ENCODE results near the gene LSM14B.

The LSM14B gene

DNA sequence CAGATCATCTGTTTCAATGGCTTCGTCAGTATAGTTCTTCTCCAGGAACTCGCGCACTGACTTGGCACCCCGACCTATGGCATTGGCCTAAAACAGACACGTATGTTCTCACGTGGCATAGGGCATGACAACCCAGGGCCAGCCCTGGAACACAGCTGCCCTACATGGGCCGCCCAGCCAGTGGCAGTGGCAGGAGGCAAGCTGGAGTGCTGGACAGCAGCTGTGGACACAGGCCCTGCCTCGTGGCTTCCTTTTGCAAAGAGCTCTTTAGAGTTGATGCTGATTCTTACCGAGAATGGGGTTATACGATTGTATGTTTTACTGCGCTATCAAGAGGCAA, 15.9 kb downstream of the LSM14B start:
- no peak overlapping the region for H3K27ac ChIP-seq (ENCODE audit: low read depth in 2 of 2, low read length in 2 of 2)
- H3K9me3 ChIP-seq (ENCODE audit: control insufficient read depth in 2 of 2, low read length in 2 of 2) = no peaks in the 10 kb centered on the region
- peaks cover 11 to 16% of the 10 kb centered on the region in 2 donors for H3K4me1 ChIP-seq (ENCODE audit: control insufficient read depth in 2 of 2, insufficient read depth in 2 of 2, low read length in 2 of 2)
- H3K4me3 ChIP-seq (ENCODE audit: low read length in 2 of 2) = no peak overlapping the region
- no peaks in the 10 kb centered on the region for H3K27me3 ChIP-seq (ENCODE audit: control insufficient read depth in 2 of 2, insufficient read depth in 2 of 2, low read length in 2 of 2)
- H3K36me3 ChIP-seq (ENCODE audit: control insufficient read depth in 2 of 2, insufficient read depth in 2 of 2, low read length in 2 of 2) = peaks cover 63 to 73% of the 10 kb centered on the region in 2 donors
- H3K9ac ChIP-seq (ENCODE audit: low read depth in 1 of 2, low read length in 2 of 2) = no peak overlapping the region

DNA sequence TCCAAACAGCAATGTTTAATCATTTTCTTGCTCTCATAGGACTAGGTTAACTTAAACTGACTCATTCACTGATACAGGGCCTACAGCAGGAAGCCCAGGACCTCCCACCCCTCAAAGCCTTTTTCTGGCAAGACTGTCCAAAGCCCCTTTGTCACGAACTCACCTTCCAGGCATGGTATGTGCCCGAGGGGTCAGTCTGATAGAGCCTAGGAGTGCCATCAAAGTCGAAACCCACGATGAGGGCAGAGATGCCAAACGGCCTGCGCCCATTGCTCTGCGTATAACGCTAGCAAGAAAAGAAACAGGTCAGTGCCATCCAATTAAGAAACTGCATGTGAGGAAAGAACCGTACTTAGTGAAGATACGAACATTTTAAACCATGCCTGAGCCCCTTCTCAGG, 16.6 kb downstream of the LSM14B start:
- no peaks in the 10 kb centered on the region for H3K27me3 ChIP-seq (ENCODE audit: control insufficient read depth in 2 of 2, insufficient read depth in 2 of 2, low read length in 2 of 2)

DNA sequence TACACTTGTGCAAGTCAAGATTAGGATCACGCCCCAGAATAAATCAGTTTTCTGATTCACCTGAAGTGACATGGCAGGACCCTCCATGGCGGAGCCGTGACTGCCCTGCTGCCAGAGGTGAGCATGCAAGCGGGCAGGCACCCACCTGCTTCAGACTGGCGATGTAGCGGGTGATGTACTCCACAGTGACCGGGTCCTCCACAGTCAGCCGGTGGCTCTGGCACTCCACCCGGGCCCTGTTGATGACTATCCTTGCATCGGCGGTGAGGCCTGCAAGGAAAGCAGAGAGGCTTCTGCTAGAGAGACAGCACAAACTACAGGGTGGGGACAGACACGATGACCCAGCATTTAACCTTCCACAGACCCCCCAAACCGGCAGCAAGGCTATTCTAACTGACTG, 17.4 kb downstream of the LSM14B start:
- Histone ChIP-seq H3K36me3 (ENCODE audit: control insufficient read depth in 2 of 2, insufficient read depth in 2 of 2, low read length in 2 of 2) (peaks cover 54 to 61% of the 10 kb centered on the region in 2 donors), H3K9ac (ENCODE audit: low read depth in 1 of 2, low read length in 2 of 2) (no peak overlapping the region), H3K27ac (ENCODE audit: low read depth in 2 of 2, low read length in 2 of 2) (no peak overlapping the region)

More for the DNA sequence above, 16.6 kb downstream of the LSM14B start:
- Histone ChIP-seq H3K36me3 (ENCODE audit: control insufficient read depth in 2 of 2, insufficient read depth in 2 of 2, low read length in 2 of 2) (peaks cover 57 to 67% of the 10 kb centered on the region in 2 donors), H3K9ac (ENCODE audit: low read depth in 1 of 2, low read length in 2 of 2) (no peak overlapping the region), H3K27ac (ENCODE audit: low read depth in 2 of 2, low read length in 2 of 2) (no peak overlapping the region), H3K9me3 (ENCODE audit: control insufficient read depth in 2 of 2, low read length in 2 of 2) (no peaks in the 10 kb centered on the region), H3K4me3 (ENCODE audit: low read length in 2 of 2) (no peak overlapping the region), H3K4me1 (ENCODE audit: control insufficient read depth in 2 of 2, insufficient read depth in 2 of 2, low read length in 2 of 2) (peaks cover 11 to 16% of the 10 kb centered on the region in 2 donors)

DNA sequence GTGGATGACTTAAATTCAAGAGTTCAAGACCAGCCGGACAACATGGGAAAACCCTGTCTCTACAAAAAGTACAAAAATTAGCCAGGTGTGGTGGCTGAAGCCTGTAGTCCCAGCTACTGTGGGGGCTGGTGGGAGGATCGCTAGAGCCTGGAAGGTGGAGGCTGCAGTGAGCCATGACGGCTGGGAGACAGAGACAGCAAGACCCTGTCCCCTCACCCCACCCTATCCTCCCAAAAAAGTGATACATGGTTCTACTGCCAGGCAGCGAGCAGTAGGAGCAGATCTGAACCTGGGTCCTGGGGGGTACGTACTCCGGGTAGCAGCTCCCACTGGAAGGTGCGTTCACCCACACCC, 18.7 kb downstream of the LSM14B start:
- peaks cover 40 to 47% of the 10 kb centered on the region in 2 donors for H3K36me3 ChIP-seq (ENCODE audit: control insufficient read depth in 2 of 2, insufficient read depth in 2 of 2, low read length in 2 of 2)
- no peaks in the 10 kb centered on the region for H3K27me3 ChIP-seq (ENCODE audit: control insufficient read depth in 2 of 2, insufficient read depth in 2 of 2, low read length in 2 of 2)
- no peaks in the 10 kb centered on the region for H3K9me3 ChIP-seq (ENCODE audit: control insufficient read depth in 2 of 2, low read length in 2 of 2)
- peak overlapping the region; percentile 15 to 84 for H3K9ac ChIP-seq (ENCODE audit: low read depth in 1 of 2, low read length in 2 of 2)
- H3K27ac ChIP-seq (ENCODE audit: low read depth in 2 of 2, low read length in 2 of 2) = no peak overlapping the region
- peak overlapping the region in 1 of 2 donors; percentile 81 for H3K4me3 ChIP-seq (ENCODE audit: low read length in 2 of 2)
- peaks cover 20 to 26% of the 10 kb centered on the region in 2 donors for H3K4me1 ChIP-seq (ENCODE audit: control insufficient read depth in 2 of 2, insufficient read depth in 2 of 2, low read length in 2 of 2)

More for the DNA sequence above, 17.4 kb downstream of the LSM14B start:
- no peaks in the 10 kb centered on the region for H3K9me3 ChIP-seq (ENCODE audit: control insufficient read depth in 2 of 2, low read length in 2 of 2)
- H3K4me3 ChIP-seq (ENCODE audit: low read length in 2 of 2) = no peak overlapping the region
- H3K27me3 ChIP-seq (ENCODE audit: control insufficient read depth in 2 of 2, insufficient read depth in 2 of 2, low read length in 2 of 2) = no peaks in the 10 kb centered on the region
- peaks cover 14 to 19% of the 10 kb centered on the region in 2 donors for H3K4me1 ChIP-seq (ENCODE audit: control insufficient read depth in 2 of 2, insufficient read depth in 2 of 2, low read length in 2 of 2)

DNA sequence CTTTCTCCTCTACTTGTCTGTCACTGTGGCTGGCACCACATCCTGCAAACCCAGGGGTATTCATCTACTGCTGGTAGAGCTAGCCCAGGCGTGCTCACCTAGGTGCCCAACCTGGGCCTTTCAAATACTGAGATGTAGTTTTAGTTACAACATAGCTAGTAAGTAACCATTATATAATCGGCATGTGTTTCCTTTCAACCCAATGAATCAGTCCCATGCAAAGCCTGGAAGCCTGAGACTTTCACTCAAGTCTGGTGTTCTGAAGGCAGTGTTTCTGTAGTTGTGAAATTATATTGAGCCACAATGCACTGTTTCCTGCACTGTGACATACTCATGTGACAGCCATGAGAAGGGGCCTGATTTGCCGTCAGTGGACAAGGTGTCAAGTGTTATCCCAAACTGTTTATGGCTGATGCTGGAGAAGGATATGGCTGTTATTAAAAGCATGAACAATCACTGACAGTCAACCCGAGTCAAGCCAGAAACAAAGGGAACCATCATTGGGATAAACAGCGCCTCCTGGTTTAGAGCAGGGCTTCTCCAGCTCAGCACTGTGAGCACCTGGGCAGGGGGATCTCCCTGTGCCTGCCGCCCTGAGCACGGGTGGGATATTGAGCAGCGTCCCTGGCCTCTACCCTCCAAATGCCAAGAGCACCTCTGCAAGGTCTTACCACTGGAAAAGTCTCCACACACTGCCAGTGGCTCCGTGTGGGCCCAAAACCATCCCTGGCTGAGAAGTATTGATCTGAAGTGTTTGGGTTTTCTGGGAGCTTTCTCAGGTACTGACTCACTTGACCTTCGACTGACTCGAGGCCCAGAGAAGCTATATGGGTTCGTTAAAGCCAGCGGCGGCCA, 19.3 kb downstream of the LSM14B start:
- Histone ChIP-seq H3K9ac (ENCODE audit: low read depth in 1 of 2, low read length in 2 of 2) (peak overlapping the region; percentile 61 to 84), H3K4me3 (ENCODE audit: low read length in 2 of 2) (peak overlapping the region; percentile 67 to 81), H3K36me3 (ENCODE audit: control insufficient read depth in 2 of 2, insufficient read depth in 2 of 2, low read length in 2 of 2) (peaks cover 35 to 41% of the 10 kb centered on the region in 2 donors), H3K9me3 (ENCODE audit: control insufficient read depth in 2 of 2, low read length in 2 of 2) (no peaks in the 10 kb centered on the region), H3K27ac (ENCODE audit: low read depth in 2 of 2, low read length in 2 of 2) (peak overlapping the region; percentile 88 to 92), H3K27me3 (ENCODE audit: control insufficient read depth in 2 of 2, insufficient read depth in 2 of 2, low read length in 2 of 2) (no peaks in the 10 kb centered on the region), H3K4me1 (ENCODE audit: control insufficient read depth in 2 of 2, insufficient read depth in 2 of 2, low read length in 2 of 2) (peaks cover 20 to 26% of the 10 kb centered on the region in 2 donors)

DNA sequence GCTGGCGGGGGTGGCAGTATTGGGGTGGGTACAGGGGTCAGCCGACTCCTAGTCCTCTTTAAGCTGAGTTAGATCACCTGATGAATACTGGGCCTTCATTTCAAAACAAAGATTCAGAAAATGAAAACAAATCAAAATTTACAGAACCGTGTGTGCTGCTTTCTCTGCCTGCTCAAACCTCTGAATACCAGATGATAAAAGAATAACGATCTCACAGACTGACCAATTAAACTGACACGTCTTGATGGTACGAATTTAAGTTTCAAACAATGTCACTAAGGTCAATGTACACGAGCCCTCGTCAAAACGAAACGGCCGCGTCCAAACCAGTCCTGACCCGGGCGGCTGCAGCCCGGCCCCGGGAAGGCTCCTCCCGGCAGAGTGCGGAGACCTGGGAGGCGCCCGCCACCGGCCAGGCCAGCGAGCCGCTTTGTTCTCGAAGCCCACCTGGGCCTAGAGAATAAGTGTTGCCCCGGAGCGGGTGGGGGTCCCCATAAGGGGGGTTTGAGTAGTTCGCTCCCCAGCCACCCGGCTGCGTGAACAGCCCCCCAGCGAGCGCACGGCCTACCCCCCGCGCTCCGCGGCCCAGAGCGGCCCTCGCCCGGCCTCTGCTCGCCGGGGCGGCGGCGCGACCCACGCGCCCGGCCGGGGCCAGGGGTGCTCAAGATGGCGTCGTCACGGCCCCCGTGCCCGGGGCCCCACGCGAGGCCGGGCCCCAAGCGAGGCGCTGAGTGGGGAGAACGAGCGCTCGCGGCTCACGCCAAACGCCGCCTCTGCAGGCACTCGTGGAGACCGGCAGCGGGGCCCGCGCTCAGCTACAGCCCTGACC, 20.2 kb downstream of the LSM14B start:
- Histone ChIP-seq H3K9me3 (ENCODE audit: control insufficient read depth in 2 of 2, low read length in 2 of 2) (no peaks in the 10 kb centered on the region), H3K4me1 (ENCODE audit: control insufficient read depth in 2 of 2, insufficient read depth in 2 of 2, low read length in 2 of 2) (peaks cover 20 to 26% of the 10 kb centered on the region in 2 donors), H3K27me3 (ENCODE audit: control insufficient read depth in 2 of 2, insufficient read depth in 2 of 2, low read length in 2 of 2) (no peaks in the 10 kb centered on the region), H3K9ac (ENCODE audit: low read depth in 1 of 2, low read length in 2 of 2) (peak overlapping the region; percentile 61 to 84), H3K27ac (ENCODE audit: low read depth in 2 of 2, low read length in 2 of 2) (peak overlapping the region; percentile 88 to 92), H3K36me3 (ENCODE audit: control insufficient read depth in 2 of 2, insufficient read depth in 2 of 2, low read length in 2 of 2) (peaks cover 26 to 33% of the 10 kb centered on the region in 2 donors), H3K4me3 (ENCODE audit: low read length in 2 of 2) (peak overlapping the region; percentile 67 to 81)

DNA sequence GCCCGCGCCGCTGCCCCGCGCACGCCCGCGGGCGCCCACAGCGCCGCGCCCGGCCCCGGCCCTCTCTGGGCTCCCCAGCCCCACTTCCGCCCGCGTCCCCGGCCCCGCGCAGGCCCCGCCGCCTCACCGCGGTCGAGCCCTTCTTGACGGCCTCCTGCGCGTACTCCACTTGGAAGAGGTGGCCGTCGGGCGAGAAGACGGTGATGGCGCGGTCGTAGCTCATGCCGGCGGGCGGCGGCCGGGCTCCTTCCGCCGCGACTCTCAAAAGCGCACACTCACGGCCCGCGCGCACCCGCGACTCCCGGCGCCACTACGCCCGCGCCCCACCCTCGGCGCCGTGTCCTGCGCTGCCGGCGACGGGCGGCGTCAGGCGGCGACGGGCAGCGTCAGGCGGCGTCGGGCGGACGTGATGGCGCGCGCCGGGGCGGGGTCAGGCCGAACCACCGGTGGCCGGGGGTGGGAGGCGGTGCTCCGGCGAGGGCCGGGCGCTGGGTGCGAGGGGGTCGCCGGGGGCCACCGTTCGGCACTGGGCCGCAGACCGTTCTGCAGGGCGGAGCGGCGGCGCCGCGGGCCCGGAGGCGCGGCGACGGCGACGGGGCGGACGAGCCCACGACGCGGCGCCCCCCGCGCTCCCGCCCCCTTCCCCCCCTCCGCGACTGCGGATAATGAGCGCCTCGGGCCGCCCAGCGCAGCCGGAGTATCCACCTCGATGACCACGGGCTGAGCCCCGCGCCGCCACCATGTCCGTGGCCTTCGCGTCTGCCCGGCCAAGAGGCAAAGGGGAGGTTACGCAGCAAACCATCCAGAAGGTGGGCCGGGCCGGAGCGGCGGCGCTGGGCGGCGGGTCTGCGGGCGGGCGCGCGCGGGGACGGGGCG, 21.0 kb downstream of the LSM14B start, which contains the start of the genes PSMA7 and SS18L1:
Gene PSMA7 (minus strand): TSS at position 314 of the 876 bp plus-strand sequence. CDS start 91 bp downstream, at position 223.
Gene SS18L1 (plus strand): TSS at position 689 of the 876 bp plus-strand sequence. CDS start 52 bp downstream, at position 741.
- Histone ChIP-seq H3K27me3 (ENCODE audit: control insufficient read depth in 2 of 2, insufficient read depth in 2 of 2, low read length in 2 of 2) (no peaks in the 10 kb centered on the region), H3K4me3 (ENCODE audit: low read length in 2 of 2) (peak within 1 kb of the TSS; percentile 69 to 81), H3K4me1 (ENCODE audit: control insufficient read depth in 2 of 2, insufficient read depth in 2 of 2, low read length in 2 of 2) (peaks cover 20 to 26% of the 10 kb centered on the region in 2 donors)

DNA sequence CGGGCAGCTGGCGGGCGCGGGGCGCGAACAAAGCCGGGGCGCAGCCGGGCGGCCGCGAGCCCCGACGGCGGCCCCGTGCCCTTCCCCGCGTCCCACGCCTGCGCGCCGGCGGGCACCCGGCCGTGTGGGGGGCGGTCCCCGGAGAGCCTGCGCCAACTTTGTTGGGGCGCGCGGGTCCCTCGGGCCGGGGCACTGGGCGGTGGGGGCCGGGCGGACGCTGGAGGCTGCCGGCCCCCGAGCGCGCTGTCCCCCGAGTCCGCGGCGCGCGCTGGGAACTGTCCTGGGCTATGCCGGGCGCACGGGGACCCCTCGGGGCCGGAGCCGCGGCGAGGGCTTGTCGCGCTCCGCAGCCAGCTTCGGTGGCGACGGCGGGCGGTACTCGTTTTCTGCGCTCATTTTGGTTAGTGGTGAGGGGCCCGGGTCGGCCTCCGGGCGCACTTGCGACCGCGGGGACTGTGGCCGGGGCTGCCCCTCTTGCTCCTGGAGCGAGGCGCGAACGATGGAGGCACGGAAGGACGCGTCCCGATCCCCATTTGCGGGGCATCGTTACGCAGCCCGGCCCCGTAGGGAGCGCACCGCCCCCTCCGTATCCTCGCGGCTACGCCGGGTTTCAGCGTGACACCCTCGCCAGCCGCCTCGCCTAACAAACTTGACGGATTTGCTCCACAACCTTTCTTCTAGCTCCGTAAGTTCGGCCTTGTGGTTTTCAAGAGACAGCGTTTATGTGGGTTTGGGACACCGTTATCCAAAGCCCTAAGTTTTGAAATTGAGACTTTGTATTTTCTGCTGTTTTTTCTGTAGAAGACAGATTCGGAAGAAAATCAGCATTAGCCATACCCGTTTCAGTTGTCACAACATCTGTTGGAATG, 21.9 kb downstream of the LSM14B start:
- no peaks in the 10 kb centered on the region for H3K9me3 ChIP-seq (ENCODE audit: control insufficient read depth in 2 of 2, low read length in 2 of 2)
- H3K27me3 ChIP-seq (ENCODE audit: control insufficient read depth in 2 of 2, insufficient read depth in 2 of 2, low read length in 2 of 2) = no peaks in the 10 kb centered on the region
- H3K9ac ChIP-seq (ENCODE audit: low read depth in 1 of 2, low read length in 2 of 2) = peak overlapping the region; percentile 49 to 84
- H3K4me3 ChIP-seq (ENCODE audit: low read length in 2 of 2) = peak overlapping the region; percentile 68 to 69
- H3K4me1 ChIP-seq (ENCODE audit: control insufficient read depth in 2 of 2, insufficient read depth in 2 of 2, low read length in 2 of 2) = peaks cover 20 to 26% of the 10 kb centered on the region in 2 donors
- H3K27ac ChIP-seq (ENCODE audit: low read depth in 2 of 2, low read length in 2 of 2) = peak overlapping the region; percentile 88 to 92
- peaks cover 11 to 17% of the 10 kb centered on the region in 2 donors for H3K36me3 ChIP-seq (ENCODE audit: control insufficient read depth in 2 of 2, insufficient read depth in 2 of 2, low read length in 2 of 2)

More for the DNA sequence above, 21.0 kb downstream of the LSM14B start, which contains the start of the genes PSMA7 and SS18L1:
- H3K36me3 ChIP-seq (ENCODE audit: control insufficient read depth in 2 of 2, insufficient read depth in 2 of 2, low read length in 2 of 2) = peaks cover 18 to 25% of the 10 kb centered on the region in 2 donors
- H3K9ac ChIP-seq (ENCODE audit: low read depth in 1 of 2, low read length in 2 of 2) = peak within 1 kb of the TSS; percentile 61 to 84
- H3K9me3 ChIP-seq (ENCODE audit: control insufficient read depth in 2 of 2, low read length in 2 of 2) = no peaks in the 10 kb centered on the region
- peak within 1 kb of the TSS; percentile 88 to 92 for H3K27ac ChIP-seq (ENCODE audit: low read depth in 2 of 2, low read length in 2 of 2)

DNA sequence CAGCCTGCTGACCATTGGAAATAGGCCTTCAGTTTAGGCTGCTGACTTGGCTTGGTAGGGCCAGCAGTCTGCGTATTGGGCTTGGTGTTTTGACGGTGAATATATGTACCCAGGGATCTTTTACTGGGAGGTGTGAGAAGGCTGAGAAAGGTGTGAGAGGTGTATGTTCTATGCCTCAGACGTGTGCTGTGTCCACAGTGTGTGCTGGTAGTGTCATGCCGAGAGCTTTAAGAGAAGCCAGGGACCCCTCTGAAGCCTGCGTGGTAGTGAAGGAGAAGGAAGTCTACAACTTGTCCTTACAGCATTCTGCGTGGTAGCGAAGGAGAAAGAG, 23.4 kb downstream of the LSM14B start:
- Histone ChIP-seq H3K27ac (ENCODE audit: low read depth in 2 of 2, low read length in 2 of 2) (no peak overlapping the region), H3K9ac (ENCODE audit: low read depth in 1 of 2, low read length in 2 of 2) (no peak overlapping the region), H3K4me1 (ENCODE audit: control insufficient read depth in 2 of 2, insufficient read depth in 2 of 2, low read length in 2 of 2) (peaks cover 20 to 25% of the 10 kb centered on the region in 2 donors), H3K4me3 (ENCODE audit: low read length in 2 of 2) (no peak overlapping the region), H3K9me3 (ENCODE audit: control insufficient read depth in 2 of 2, low read length in 2 of 2) (no peaks in the 10 kb centered on the region), H3K27me3 (ENCODE audit: control insufficient read depth in 2 of 2, insufficient read depth in 2 of 2, low read length in 2 of 2) (no peaks in the 10 kb centered on the region), H3K36me3 (ENCODE audit: control insufficient read depth in 2 of 2, insufficient read depth in 2 of 2, low read length in 2 of 2) (peaks cover 0 to 3% of the 10 kb centered on the region in 2 donors)
